Psoas muscle (tissue), 8 donors: ENCODE data around the gene SNAPC1. TPM values are rescaled to one million over a fixed set of nuclear protein-coding genes. Genes with fewer than 3 reads are reported as not detected.
A peak's percentile ranks its signal among the peaks of the same experiment; 100 is the strongest.

ENCODE experiments used
- ATAC-seq, 4 donors: fragments of 200-7000 bp; cut with Tn5 transposase; one replicate each; pipeline ENCODE4 v1.9.1; 2020; ENCODE audit warnings: moderate library complexity in 3 of 4, mild to moderate bottlenecking in 2 of 4
- DNase-seq, 2 donors: peaks; one replicate each; pipeline ENCODE4 v3.0.0-alpha.2; 2020
- H3K27ac ChIP-seq: fragments of 200-600 bp; one replicate; pipeline ENCODE4 v1.8.0; 2022
- H3K27me3 ChIP-seq, 3 donors: fragments of 200-600 bp in 1 of 3; one replicate each; pipeline versions ENCODE4 v1.6.1 to v1.8.0; 2013 to 2022; ENCODE audit warnings: low read length in 2 of 3, mild to moderate bottlenecking in 2 of 3, moderate library complexity in 1 of 3; ENCODE audit not compliant: insufficient read depth in 3 of 3
- H3K36me3 ChIP-seq, 2 donors: fragments of 200-600 bp in 1 of 2; one replicate each; pipeline versions ENCODE4 v1.6.1 to v1.8.0; 2013 to 2022; ENCODE audit warnings: low read depth in 1 of 2, mild to moderate bottlenecking in 1 of 2, moderate library complexity in 1 of 2; ENCODE audit not compliant: insufficient read depth in 1 of 2
- H3K4me1 ChIP-seq: fragments of 200-600 bp; one replicate; pipeline ENCODE4 v1.8.0; 2022
- H3K4me3 ChIP-seq: fragments of 200-600 bp; one replicate; pipeline ENCODE4 v1.8.0; 2022; ENCODE audit warnings: mild to moderate bottlenecking
- H3K9me3 ChIP-seq: fragments of 200-600 bp; one replicate; pipeline ENCODE4 v1.8.0; 2022
- CTCF ChIP-seq: fragments of 200-600 bp; IDR thresholded peaks from one replicate; pipeline ENCODE4 v1.8.0; 2022; ENCODE audit warnings: antibody characterized with exemption
- WGBS, 3 donors: extraction: QIAGEN DNeasy Blood & Tissue Kit; methylation state at CpG; one replicate each; pipeline versions ENCODE4 v1.1.6 to v1.1.7; 2013; 5-methylcytosine and 5-hydroxymethylcytosine counted together
- intact Hi-C, 2 donors: fragments of 100-400 bp; cut with DNase I; formaldehyde crosslinking; loops; one replicate each; pipeline versions ENCODE4 v1.11.0 to v1.14.2; 2022
- polyA plus RNA-seq, 3 donors: library from polyadenylated mRNA; stranded (reverse); fragments of 200-250 nt; gene quantifications; one replicate each; pipeline ENCODE4 v1.2.3, GENCODE V29; 2013
- total RNA-seq, 4 donors: library from RNA; stranded (reverse); fragmentation: NEBNext Ultra II Directional in 2 of 4; extraction: Animal tissue kit (Norgen Biotek cat#: 25700) in 2 of 4; gene quantifications; one replicate each; pipeline versions ENCODE4 v1.2.1 to v1.2.4, GENCODE V29; 2021 to 2023
- donor health status: healthy with polysubstance abuse.
- donor health status: DM: no; HTN: no; CAD: no; lungs with moderate emphysema.
- donor health status: Bipolar disorder and iron deficiency.
- donor health status: healthy.
- donor health status: DM: yes; HTN: yes; CAD: no.
- donor health status: DM: no; HTN: no; CAD: no.
- donor health status: DM: no; HTN: no; CAD: no.
- donor health status: DM: yes; HTN: yes; CAD: no.

The SNAPC1 gene
- total and polyA plus RNA-seq, 7 donors: 1.6 to 7.0 (median 4.6) TPM

- peak overlapping the region; percentile 89 for H3K27ac ChIP-seq
- intact Hi-C loops: loop anchor here in 1 of 2 donors (5.0 to 10.0 kb wide), 3 partner anchors 67 to 470 kb away; partner anchors contain the start of gene HIF1A
- peaks cover 31% of the 10 kb centered on the region for H3K4me1 ChIP-seq
- H3K4me3 ChIP-seq: peak overlapping the region; percentile 79
- no peaks in the 10 kb centered on the region for H3K27me3 ChIP-seq
- H3K9me3 ChIP-seq: no peaks in the 10 kb centered on the region
- DNase-seq: no peak
- ATAC-seq: no peak
- TF ChIP-seq CTCF: no peak
- H3K36me3 ChIP-seq: peaks cover 0 to 28% of the 10 kb centered on the region in 2 donors
- WGBS, 3 donors: 73 to 79% (median 75%) methylated on average over 5 of the region's 5 CpGs
Observed at GRCh38 chr14:61764342-61765122, 2.3 kb downstream of the SNAPC1 start.

GRCh38 chr14:61765225-61765943 is 3.2 kb downstream of the SNAPC1 start:
- Histone ChIP-seq H3K4me3 (peak overlapping the region; percentile 15), H3K4me1 (peaks cover 31% of the 10 kb centered on the region), H3K27me3 (no peaks in the 10 kb centered on the region), H3K27ac (peak overlapping the region; percentile 89), H3K9me3 (no peaks in the 10 kb centered on the region), H3K36me3 (peaks cover 0 to 36% of the 10 kb centered on the region in 2 donors)
- TF ChIP-seq CTCF: no peak
- intact Hi-C loops: loop anchor here in 1 of 2 donors (10.0 kb wide), 1 partner anchor 471 kb away; no protein-coding TSS in a partner anchor
- DNase-seq (no peak), ATAC-seq (no peak)
- WGBS, 3 donors: 61 to 81% (median 64%) methylated on average over 15 of the region's 15 CpGs

- 49 to 68% (median 53%) methylated on average over 5 of the region's 5 CpGs for WGBS, 3 donors
- H3K36me3 ChIP-seq: peaks cover 0 to 44% of the 10 kb centered on the region in 2 donors
- intact Hi-C loops: loop anchor here in 1 of 2 donors (10.0 kb wide), 1 partner anchor 471 kb away; no protein-coding TSS in a partner anchor
- no peak for TF ChIP-seq CTCF
- H3K27me3 ChIP-seq: no peaks in the 10 kb centered on the region
- H3K27ac ChIP-seq: peak overlapping the region; percentile 89
- DNase-seq: no peak
- H3K4me1 ChIP-seq: peaks cover 31% of the 10 kb centered on the region
- peak overlapping the region; percentile 15 for H3K4me3 ChIP-seq
- no peak for ATAC-seq
- no peaks in the 10 kb centered on the region for H3K9me3 ChIP-seq
Observed at GRCh38 chr14:61766151-61766550, 3.9 kb downstream of the SNAPC1 start.

GRCh38 chr14:61768240-61768639 is 6.0 kb downstream of the SNAPC1 start:
- WGBS, 3 donors: 84 to 87% (median 86%) methylated on average over 3 of the region's 3 CpGs
- no peak overlapping the region for H3K27ac ChIP-seq

More at GRCh38 chr14:61768240-61768639, 6.0 kb downstream of the SNAPC1 start:
- no peak for TF ChIP-seq CTCF
- Histone ChIP-seq H3K4me1 (peaks cover 31% of the 10 kb centered on the region), H3K9me3 (no peaks in the 10 kb centered on the region), H3K4me3 (no peak overlapping the region), H3K36me3 (peaks cover 2 to 65% of the 10 kb centered on the region in 2 donors), H3K27me3 (no peaks in the 10 kb centered on the region)
- no peak for ATAC-seq
- no peak for DNase-seq
- intact Hi-C loops: loop anchor here in 1 of 2 donors (10.0 kb wide), 1 partner anchor 473 kb away; no protein-coding TSS in a partner anchor
